OCI-LY7 (cell line): ENCODE data around the gene TNFSF18. TPM values are rescaled to one million over a fixed set of nuclear protein-coding genes. Genes with fewer than 3 reads are reported as not detected.

Experiments
- BruUV-seq: library from RNA; stranded (reverse); fragments of 400-500 nt; replicated peaks from 2 replicates; lab custom pipeline; 2021; lab: Mats Ljungman, UMichigan
- CTCF ChIA-PET: fragments of 300-600 bp; sonication (Branson Sonifier 250); formaldehyde crosslinking; loops from one replicate; lab custom pipeline; 2022; ENCODE audit warnings: antibody characterized with exemption; ENCODE audit not compliant: unreplicated experiment; lab: Charles Lee
- POLR2A ChIA-PET: fragments of 300-600 bp; sonication (Branson Sonifier 250); formaldehyde crosslinking; loops from one replicate; lab custom pipeline; 2022; ENCODE audit warnings: antibody characterized with exemption; lab: Charles Lee
- DNase-seq: peaks from one replicate; pipeline ENCODE4 v3.0.0-alpha.2; 2015; ENCODE audit warnings: low spot score
- H2AFZ ChIP-seq: fragments of 200-600 bp; sonication (generic), shearing (Covaris generic); 2 replicates; pipeline ENCODE4 v1.6.1; 2014; ENCODE audit warnings: mild to moderate bottlenecking, antibody characterized with exemption, low read length, moderate library complexity
- H3K27ac ChIP-seq: fragments of 200-600 bp; sonication (generic); 2 replicates; pipeline ENCODE4 v1.5.1; 2014; ENCODE audit warnings: mixed run types, low read depth, mild to moderate bottlenecking, moderate library complexity, low read length, inconsistent platforms; ENCODE audit not compliant: poor library complexity, severe bottlenecking
- H3K36me3 ChIP-seq: fragments of 200-600 bp; sonication (generic); 2 replicates; pipeline ENCODE4 v1.6.1; 2014; ENCODE audit warnings: mild to moderate bottlenecking, antibody characterized with exemption, low read length, moderate library complexity, mixed read lengths; ENCODE audit not compliant: insufficient read depth
- H3K4me1 ChIP-seq: fragments of 200-600 bp; sonication (generic); 2 replicates; pipeline ENCODE4 v1.5.1; 2014; ENCODE audit warnings: mild to moderate bottlenecking, low read length; ENCODE audit not compliant: insufficient read depth, poor library complexity, severe bottlenecking
- H3K4me2 ChIP-seq: fragments of 200-600 bp; sonication (generic); 2 replicates; pipeline ENCODE4 v1.6.1; 2014; ENCODE audit warnings: mild to moderate bottlenecking, low read length
- H3K4me3 ChIP-seq: fragments of 200-600 bp; sonication (generic); 2 replicates; pipeline ENCODE4 v1.5.1; 2014; ENCODE audit warnings: mild to moderate bottlenecking, low read depth, low read length; ENCODE audit not compliant: poor library complexity, severe bottlenecking
- H3K79me2 ChIP-seq: fragments of 200-600 bp; sonication (generic); 2 replicates; pipeline ENCODE4 v1.6.1; 2016; ENCODE audit warnings: low read depth, mild to moderate bottlenecking, low read length, moderate library complexity, mixed read lengths; ENCODE audit not compliant: insufficient read depth
- H3K9me2 ChIP-seq: fragments of 200-600 bp; sonication (generic); 2 replicates; pipeline ENCODE4 v1.6.1; 2016; ENCODE audit warnings: mild to moderate bottlenecking, low read length, mixed read lengths; ENCODE audit not compliant: insufficient read depth
- H3K9me3 ChIP-seq: fragments of 200-600 bp; sonication (generic); 2 replicates; pipeline ENCODE4 v1.6.1; 2014; ENCODE audit warnings: mild to moderate bottlenecking, mixed run types, low read length, mixed read lengths
- H4K20me1 ChIP-seq: fragments of 200-600 bp; sonication (generic); 2 replicates; pipeline ENCODE4 v1.6.1; 2014; ENCODE audit warnings: mild to moderate bottlenecking, antibody characterized with exemption, low read length, moderate library complexity, mixed read lengths; ENCODE audit not compliant: insufficient read depth
- EZH2phosphoT487 ChIP-seq: fragments of 200-600 bp; sonication (generic); IDR thresholded peaks from 2 replicates; pipeline ENCODE4 v1.6.1; 2018; ENCODE audit warnings: low read depth, borderline replicate concordance, mild to moderate bottlenecking, mixed run types, antibody characterized with exemption, low read length, moderate library complexity, mixed read lengths
- intact Hi-C: fragments of 100-400 bp; cut with micrococcal nuclease; formaldehyde crosslinking; loops from one replicate; pipeline ENCODE4 v1.10.0; 2022; ENCODE audit not compliant: unreplicated experiment
- total RNA-seq, 2 experiments: library from RNA; depleted of rRNA in 1 of 2; stranded (reverse); fragments of >200 nt in 1 of 2; shearing (Covaris generic) in 1 of 2; gene quantifications; 2 replicates each; pipeline ENCODE4 v1.2.3, GENCODE V29; 2014 to 2022
- TF ChIP-seq, protein P1 (sequence below): fragments of 200-600 bp; sonication (generic); conservative IDR thresholded peaks from 2 replicates; pipeline ENCODE4 v1.5.1; 2014; ENCODE audit warnings: mild to moderate bottlenecking, antibody characterized with exemption, low read length, moderate library complexity, mixed read lengths

The TNFSF18 gene
- total RNA-seq, 2 experiments from 2014 or later: not detected

DNA sequence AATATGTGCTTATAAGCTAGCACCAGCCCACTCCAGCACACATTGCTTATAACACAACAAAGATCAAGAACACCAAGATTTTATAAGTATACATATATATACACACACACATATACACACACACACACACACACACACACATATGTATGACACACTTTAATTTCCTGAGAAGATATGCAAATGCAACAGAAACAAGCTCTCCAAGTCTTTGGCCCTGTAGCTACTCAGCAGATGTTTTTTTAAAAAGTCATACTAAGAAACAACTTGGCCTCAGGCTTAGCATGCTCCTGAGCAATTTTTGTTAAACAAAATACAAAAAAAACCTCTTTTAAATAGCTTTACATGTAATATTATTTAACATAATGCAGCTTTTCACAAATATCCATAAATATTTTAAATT, 11.1 kb downstream of the TNFSF18 start:
- Histone ChIP-seq H2AFZ (no peak overlapping the region), H3K4me3 (no peak overlapping the region), H3K9me2 (no peaks in the 10 kb centered on the region), H3K36me3 (no peaks in the 10 kb centered on the region), H3K4me2 (no peak overlapping the region), H3K27ac (no peak overlapping the region), H3K4me1 (peaks cover 10% of the 10 kb centered on the region), H3K9me3 (no peaks in the 10 kb centered on the region), H4K20me1 (no peaks in the 10 kb centered on the region), H3K79me2 (no peaks in the 10 kb centered on the region)
- intact Hi-C loops: no loop called here
- CTCF ChIA-PET: no interaction called here
- no peak for DNase-seq
- BruUV-seq: no TSS peak
- TF ChIP-seq, protein P1, sequence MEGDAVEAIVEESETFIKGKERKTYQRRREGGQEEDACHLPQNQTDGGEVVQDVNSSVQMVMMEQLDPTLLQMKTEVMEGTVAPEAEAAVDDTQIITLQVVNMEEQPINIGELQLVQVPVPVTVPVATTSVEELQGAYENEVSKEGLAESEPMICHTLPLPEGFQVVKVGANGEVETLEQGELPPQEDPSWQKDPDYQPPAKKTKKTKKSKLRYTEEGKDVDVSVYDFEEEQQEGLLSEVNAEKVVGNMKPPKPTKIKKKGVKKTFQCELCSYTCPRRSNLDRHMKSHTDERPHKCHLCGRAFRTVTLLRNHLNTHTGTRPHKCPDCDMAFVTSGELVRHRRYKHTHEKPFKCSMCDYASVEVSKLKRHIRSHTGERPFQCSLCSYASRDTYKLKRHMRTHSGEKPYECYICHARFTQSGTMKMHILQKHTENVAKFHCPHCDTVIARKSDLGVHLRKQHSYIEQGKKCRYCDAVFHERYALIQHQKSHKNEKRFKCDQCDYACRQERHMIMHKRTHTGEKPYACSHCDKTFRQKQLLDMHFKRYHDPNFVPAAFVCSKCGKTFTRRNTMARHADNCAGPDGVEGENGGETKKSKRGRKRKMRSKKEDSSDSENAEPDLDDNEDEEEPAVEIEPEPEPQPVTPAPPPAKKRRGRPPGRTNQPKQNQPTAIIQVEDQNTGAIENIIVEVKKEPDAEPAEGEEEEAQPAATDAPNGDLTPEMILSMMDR: no peak
- TF ChIP-seq EZH2phosphoT487: no peak
- POLR2A ChIA-PET: interaction anchor here (0.6 to 1.1 kb wide), 4 partner anchors 19 to 677 kb away, joined by 3 to 5 read pairs (median 4); no protein-coding TSS in a partner anchor

DNA sequence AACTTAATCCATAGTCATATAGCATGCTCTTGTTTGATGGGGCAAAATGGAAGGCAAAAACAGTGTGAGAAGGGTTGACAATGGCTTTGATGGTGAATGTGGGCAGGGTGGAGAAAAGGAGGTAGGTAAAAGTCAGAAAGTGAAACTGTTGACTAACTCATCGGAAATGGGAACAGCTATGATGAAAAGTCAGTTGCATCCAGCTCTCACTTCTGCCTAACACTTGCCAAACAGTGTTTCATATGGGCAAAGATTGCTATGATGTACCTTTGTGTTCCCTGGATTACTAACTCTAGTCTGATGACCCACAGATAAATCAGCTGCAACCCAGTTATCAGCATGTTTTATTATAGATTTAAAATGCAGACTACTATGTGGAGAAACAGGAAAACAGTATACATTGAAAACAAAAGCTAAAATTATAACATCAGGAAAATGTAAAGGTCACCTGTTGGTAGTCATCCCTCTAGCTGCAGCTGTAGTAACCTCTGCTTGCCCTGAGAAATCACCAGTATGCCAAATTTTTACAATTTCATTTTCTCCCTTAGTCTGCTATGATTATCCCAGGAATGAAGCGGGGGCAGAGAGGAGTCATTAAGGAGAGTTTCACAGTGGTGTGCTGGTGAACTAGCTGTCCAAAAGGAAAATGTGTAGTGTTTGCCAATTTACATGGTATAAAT, 11.7 kb downstream of the TNFSF18 start:
- H3K27ac ChIP-seq: no peak overlapping the region
- H3K36me3 ChIP-seq: no peaks in the 10 kb centered on the region
- H3K4me2 ChIP-seq: peak overlapping the region; percentile 41
- BruUV-seq: no TSS peak
- no peaks in the 10 kb centered on the region for H4K20me1 ChIP-seq
- CTCF ChIA-PET: no interaction called here
- H3K4me1 ChIP-seq: peaks cover 10% of the 10 kb centered on the region
- intact Hi-C loops: no loop called here
- peak overlapping the region; percentile 39; the same call in 1 of the 2 replicates for H2AFZ ChIP-seq
- H3K79me2 ChIP-seq: no peaks in the 10 kb centered on the region
- TF ChIP-seq EZH2phosphoT487: no peak
- TF ChIP-seq, protein P1: no peak
- no peaks in the 10 kb centered on the region for H3K9me2 ChIP-seq
- no peaks in the 10 kb centered on the region for H3K9me3 ChIP-seq
- POLR2A ChIA-PET: interaction anchor here (0.8 to 1.1 kb wide), 2 partner anchors 19 to 20 kb away, joined by 4 to 5 read pairs; no protein-coding TSS in a partner anchor
- peak; percentile 18 for DNase-seq
- no peak overlapping the region for H3K4me3 ChIP-seq

DNA sequence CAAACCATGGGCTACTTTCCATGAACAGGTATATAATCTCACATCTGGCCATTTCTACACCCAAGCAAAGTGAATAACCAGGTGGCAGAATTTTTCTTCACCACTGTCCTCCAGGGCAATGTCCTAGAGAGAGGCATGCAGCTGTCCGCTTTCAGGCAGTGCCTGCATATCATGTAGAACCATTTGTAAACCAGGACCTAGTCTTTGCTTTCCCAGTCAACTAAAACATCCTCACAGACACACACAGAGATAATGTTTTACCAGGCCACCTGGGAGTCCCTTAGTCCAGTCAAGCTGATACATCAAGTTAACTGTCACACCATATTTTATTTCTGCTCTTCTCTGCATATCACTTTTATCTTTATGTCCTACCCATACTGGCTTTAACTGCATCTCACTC, 26.2 kb downstream of the TNFSF18 start:
- H3K27ac ChIP-seq: no peak overlapping the region
- H3K9me3 ChIP-seq: peaks cover 3% of the 10 kb centered on the region; the same call in 1 of the 2 replicates
- H3K36me3 ChIP-seq: no peaks in the 10 kb centered on the region
- ChIA-PET POLR2A (interaction anchor here (0.7 kb wide), 1 partner anchor 368 kb away, joined by 3 read pairs; no protein-coding TSS in a partner anchor), CTCF (no interaction called here)
- intact Hi-C loops: no loop called here
- H3K4me2 ChIP-seq: no peak overlapping the region
- BruUV-seq: no TSS peak
- H3K4me1 ChIP-seq: peaks cover 17% of the 10 kb centered on the region
- H3K79me2 ChIP-seq: no peaks in the 10 kb centered on the region
- no peak for TF ChIP-seq EZH2phosphoT487
- TF ChIP-seq, protein P1: no peak
- H3K4me3 ChIP-seq: no peak overlapping the region
- DNase-seq: no peak
- H3K9me2 ChIP-seq: no peaks in the 10 kb centered on the region
- no peaks in the 10 kb centered on the region for H4K20me1 ChIP-seq
- H2AFZ ChIP-seq: no peak overlapping the region
